Midbrain (tissue), 1 donor: ENCODE measurements around the gene FOXN3.
"Not testable (repeated sequence)": the region's sequence is repeated elsewhere in the genome, so short reads cannot be mapped to it uniquely, and the experiment has no call there.

Experiments
- DNase-seq: peaks from one replicate; lab custom pipeline; 2025; lab: John Stamatoyannopoulos, UW

The FOXN3 gene

GRCh38 chr14:89131004-89131750 is 285.9 kb downstream of the FOXN3 start:
- DNase-seq: no peak

- peak; percentile 4 for DNase-seq
Measured at GRCh38 chr14:89129570-89129969, 287.5 kb downstream of the FOXN3 start.

DNA sequence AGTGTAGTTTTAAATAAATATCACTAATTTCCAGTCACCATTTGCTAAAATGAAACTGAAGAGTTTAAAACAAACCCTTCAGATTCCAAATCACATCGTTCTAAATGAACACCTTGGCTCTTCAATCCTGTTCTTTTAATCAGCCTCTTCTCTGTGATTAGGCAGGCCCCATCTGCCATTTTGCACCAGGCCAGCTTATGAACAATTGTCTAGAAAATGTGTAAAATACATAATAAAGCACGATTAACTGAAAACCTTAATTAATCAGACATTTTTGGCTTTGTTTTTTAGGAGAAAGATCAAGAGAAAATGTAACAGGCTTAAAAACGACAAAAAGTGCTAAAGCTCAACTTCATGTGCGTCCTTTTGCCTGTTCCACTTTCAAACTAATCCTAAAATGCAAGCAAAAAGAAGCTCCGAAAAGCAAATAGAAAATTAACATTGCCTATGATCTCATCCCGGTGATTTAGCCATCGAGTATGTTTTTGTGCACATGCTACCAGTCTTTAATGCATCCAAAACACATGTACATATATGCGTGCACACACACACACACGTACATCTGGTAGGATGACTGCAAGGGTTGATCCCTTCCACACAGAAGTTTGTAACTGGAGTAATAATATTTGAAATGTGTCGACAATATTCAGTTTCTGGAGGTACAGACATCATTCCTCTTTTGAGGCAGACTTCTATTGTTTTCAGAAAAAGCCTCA is 288.6 kb downstream of the FOXN3 start:
- no peak for DNase-seq

DNA sequence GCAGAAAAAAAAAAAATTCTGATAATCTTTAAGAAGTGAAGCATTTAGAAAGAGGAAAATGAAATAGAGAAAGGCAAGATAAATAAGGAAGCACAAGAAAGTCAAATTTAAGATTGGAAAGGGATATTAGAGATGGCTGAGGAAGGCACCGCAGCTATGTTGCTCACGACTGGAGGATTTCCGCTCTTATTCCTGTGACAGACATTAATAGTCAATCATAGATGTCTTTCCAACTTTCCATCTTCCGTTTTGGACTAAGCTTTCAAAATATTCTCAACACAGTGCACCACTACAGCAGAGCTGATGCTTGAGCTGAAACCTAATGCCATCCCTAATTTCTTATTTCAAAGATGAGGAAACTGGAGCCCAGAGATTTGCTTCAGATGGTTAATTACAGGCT is 290.6 kb downstream of the FOXN3 start:
- no peak for DNase-seq

GRCh38 chr14:89125216-89125615 is 291.8 kb downstream of the FOXN3 start:
- no peak for DNase-seq

DNA sequence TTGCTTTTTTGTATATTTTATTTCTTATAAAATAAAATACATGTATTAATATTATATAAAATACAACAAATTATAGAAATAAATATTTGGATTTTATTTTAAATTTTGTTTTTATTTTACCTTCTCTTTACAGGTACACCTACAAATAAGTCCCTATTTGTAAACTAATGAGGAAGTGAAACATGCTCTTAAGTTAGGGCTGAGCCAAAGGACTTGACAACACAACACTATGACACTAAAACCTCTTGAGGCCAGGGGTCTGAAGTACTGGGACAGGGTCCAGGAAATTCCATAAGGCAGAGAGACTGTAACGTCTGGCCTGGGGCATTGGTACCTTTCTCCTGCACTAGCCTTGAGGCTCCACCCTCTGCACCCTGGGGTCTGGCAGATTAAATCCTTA is 293.2 kb downstream of the FOXN3 start:
- no peak for DNase-seq

GRCh38 chr14:89123215-89123614 is 293.8 kb downstream of the FOXN3 start:
- no peak for DNase-seq

DNA sequence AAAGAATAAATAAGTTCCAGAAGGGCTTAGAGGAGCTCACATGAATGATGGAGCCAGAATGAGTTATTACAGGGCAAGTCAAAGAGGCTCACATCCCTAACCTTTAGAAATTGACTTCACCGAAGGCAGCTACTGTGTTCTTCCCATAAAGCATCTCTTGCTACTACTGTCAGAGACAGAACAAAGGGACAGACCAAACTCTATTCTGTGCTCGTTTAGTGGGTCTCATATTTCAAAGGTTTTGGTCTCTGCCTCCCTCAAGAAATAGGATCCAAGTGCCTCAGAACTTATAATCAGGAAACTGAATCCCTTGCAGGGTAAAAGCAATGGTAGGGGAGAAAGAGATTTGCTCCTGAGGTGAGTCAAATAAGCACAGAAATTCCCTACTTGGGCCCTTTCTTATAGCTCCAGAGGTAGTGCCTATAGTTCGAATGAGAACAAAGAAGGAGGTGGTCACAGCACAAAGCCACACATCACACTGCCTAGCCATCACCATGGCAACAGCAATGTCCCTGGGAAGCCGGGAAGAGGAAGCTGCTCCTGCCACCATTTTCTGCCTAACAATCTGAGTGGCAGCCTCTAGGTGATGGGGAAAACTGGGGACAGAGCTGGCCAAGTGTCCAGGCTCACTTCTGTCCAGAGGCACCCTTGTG is 294.9 kb downstream of the FOXN3 start:
- DNase-seq: no peak

GRCh38 chr14:89117012-89117411 is 300.0 kb downstream of the FOXN3 start:
- no peak for DNase-seq

DNA sequence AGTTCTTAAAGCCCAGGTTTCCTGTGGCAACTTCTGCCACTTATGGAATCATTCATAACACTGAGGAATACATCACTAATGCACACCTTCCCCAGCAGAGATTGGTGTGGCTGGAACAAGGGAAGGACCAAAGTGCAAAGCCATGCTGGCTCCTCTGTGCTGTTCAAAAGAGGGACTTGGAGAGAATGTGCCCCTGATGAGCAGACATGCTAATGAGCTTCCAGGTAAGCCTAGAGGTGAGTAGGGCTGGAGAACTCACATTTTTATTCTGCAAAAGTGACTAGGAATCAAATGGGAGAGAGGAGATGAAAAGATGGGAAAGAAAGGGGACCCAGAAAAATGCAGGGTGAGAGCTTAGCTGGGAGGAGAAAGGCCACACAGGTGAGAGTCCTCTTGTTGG is 302.9 kb downstream of the FOXN3 start:
- no peak for DNase-seq

- DNase-seq: no peak
Measured at GRCh38 chr14:89112720-89113119, 304.3 kb downstream of the FOXN3 start.

DNA sequence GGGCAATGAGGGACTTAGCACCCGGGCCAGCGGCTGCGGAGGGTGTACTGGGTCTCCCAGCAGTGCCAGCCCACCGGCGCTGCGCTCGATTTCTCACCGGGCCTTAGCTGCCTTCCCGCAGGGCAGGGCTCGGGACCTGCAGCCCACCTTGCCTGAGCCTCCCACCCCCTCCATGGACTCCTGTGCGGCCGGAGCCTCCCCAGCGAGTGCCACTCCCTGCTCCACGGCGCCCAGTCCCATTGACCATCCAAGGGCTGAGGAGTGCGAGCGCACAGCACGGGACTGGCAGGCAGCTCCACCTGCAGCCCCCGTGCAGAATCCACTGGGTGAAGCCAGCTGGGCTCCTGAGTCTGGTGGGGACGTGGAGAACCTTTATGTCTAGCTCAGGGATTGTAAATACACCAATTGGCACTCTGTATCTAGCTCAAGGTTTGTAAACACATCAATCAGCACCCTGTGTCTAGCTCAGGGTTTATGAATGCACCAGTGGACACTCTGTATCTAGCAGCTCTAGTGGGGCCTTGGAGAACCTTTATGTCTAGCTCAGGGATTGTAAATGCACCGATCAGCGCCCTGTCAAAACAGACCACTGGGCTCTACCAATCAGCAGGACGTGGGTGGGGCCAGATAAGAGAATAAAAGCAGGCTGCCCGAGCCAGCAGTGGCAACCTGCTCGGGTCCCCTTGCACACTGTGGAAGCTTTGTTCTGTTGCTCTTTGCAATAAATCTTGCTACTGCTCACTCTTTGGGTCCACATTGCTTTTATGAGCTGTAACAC is 305.1 kb downstream of the FOXN3 start:
- not testable (repeated sequence) for DNase-seq

GRCh38 chr14:89111232-89111631 is 305.8 kb downstream of the FOXN3 start:
- not testable (repeated sequence) for DNase-seq

GRCh38 chr14:89110110-89110509 is 306.9 kb downstream of the FOXN3 start:
- DNase-seq: no peak

GRCh38 chr14:89108608-89109007 is 308.4 kb downstream of the FOXN3 start:
- no peak for DNase-seq

DNA sequence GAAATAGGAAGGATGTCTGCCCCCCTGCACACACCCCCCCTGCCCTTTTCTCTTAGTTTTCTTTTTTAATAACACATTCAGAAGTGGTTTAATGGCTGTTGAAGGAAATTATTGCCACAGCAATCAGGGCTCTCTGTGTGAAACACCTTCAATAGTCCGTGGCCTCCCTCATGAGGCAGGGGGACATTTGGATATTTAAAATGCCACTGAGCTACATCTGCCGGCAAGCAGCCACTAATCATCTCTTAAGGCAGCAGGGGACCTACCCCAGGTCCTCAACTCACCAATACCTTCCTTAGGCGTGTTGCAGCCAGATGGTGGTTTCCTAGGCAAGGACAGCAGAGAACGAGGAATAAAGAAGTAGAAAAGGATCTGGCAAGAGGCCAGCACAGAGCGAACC is 309.4 kb downstream of the FOXN3 start:
- DNase-seq: no peak
